AG08395 (cell line): Measurements from ENCODE around the gene SLC44A4.

Experiments
- DNase-seq: peaks from one replicate; pipeline ENCODE4 v3.0.0; 2012; ENCODE audit warnings: mixed read lengths, low spot score

SLC44A4 gene

DNA sequence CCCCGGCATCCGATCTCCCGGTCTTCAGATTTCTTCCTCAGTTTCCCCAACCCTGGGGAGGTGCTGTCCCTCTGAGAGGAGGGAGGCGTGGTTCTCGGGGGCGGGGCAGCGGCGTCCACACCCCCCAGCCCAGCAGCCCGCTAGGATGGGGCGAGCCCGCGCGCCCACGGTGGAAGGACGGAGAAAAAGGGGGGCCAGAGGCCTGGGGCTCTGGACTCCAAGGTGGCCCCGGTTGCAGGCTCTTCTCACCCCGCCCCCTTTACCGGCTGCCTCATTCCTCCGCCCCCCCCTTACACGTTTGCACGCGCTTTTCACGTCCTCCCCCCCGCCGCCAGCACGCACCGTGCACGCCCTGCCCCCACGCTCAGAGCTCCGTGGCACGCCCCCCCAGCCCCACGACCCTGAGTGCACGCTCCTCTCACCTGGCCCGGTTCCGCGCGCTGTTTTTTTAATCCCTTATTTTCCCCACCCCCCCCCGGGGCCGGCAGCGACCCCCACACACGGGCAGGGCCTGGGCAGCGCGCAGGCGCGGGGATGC is 22.7 kb upstream of the SLC44A4 start:
- peak; percentile 55 for DNase-seq

- DNase-seq: no peak
Observed at GRCh38 chr6:31900917-31901414, 22.2 kb upstream of the SLC44A4 start.

DNA sequence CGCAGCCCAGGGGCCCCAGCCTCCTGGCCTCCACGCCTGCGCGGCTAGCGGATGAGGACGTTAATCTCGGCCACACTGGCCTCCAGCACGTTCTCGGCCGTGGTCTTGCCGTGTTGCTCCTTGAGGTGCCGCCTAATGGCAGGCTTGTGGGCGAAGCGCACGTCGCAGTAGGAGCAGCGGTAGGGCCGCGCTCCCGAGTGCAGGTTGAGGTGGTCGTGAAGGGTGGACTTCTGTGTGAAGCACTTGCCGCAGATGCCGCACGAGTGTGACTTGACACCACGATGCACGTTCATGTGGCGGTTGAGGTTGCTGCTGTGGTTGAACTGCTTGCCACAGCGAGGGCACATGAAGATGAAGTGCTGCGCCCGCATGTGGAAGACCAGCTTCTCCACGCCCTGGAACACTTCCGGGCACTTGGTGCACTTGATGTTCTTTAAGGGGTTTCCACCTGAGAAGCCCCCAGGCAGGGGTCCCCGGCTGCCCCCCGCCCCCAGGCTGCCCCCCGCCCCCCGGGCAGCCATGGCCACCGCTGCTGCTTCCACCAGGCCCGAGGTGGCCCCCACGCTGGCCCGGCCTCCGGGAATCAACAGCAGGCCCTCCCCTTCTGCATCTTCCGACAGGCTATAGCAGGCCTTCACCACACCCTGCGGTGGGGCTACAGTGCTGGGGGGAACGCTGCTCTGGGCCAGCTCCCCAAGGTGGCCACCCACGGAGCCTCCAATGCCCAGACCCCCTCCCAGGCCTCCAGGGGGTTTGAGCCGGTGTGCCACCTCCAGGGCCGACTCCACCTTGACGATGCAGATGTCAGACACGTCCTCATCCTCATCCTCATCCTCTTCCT is 21.3 kb upstream of the SLC44A4 start:
- no peak for DNase-seq

- no peak for DNase-seq
Observed at GRCh38 chr6:31899215-31899614, 20.4 kb upstream of the SLC44A4 start.

GRCh38 chr6:31898383-31899011 is 19.7 kb upstream of the SLC44A4 start:
- DNase-seq: no peak

DNA sequence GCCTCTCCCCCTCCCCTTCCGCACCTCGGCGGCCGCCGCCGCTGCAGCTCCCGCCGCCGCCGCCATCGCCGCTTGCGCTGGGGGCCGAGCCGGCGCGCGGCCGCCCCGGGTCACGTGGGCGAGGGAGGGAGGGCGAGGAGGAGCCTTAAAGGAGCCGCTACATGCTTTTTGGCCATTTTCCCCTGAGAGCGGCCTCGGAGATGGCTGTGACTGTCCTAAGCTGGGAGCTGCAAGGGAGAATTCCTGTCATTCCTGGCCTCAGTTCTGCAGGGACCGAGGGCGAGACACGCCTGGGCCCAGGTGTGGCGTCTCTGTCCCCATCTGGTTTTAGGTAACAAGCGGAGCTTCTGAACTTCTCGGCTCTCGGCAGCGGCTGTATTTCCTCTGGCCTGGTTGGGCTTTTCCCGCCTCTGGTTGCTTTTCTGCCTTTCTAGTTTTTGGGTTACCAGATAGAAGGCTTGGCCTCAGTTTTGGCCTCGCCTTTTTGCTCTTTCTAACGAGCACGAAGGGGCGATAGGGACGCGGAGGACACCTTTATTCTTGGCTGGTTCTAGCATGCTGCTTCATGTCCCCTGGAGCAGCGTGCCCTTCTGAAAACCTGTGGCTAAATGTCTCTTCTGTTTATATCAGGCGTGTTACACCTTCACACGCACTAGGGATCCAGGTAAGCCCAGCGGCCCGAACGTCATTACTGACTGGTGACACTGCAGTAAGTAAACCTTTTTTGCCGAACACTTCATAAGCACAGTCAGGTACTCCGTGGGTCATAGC is 19.0 kb upstream of the SLC44A4 start, which contains the start of gene EHMT2:
TSS of gene EHMT2 (minus strand) at position 87 of the 771 bp plus-strand sequence. CDS start at position 66, 21 bp downstream.
- peak; percentile 92 for DNase-seq

DNA sequence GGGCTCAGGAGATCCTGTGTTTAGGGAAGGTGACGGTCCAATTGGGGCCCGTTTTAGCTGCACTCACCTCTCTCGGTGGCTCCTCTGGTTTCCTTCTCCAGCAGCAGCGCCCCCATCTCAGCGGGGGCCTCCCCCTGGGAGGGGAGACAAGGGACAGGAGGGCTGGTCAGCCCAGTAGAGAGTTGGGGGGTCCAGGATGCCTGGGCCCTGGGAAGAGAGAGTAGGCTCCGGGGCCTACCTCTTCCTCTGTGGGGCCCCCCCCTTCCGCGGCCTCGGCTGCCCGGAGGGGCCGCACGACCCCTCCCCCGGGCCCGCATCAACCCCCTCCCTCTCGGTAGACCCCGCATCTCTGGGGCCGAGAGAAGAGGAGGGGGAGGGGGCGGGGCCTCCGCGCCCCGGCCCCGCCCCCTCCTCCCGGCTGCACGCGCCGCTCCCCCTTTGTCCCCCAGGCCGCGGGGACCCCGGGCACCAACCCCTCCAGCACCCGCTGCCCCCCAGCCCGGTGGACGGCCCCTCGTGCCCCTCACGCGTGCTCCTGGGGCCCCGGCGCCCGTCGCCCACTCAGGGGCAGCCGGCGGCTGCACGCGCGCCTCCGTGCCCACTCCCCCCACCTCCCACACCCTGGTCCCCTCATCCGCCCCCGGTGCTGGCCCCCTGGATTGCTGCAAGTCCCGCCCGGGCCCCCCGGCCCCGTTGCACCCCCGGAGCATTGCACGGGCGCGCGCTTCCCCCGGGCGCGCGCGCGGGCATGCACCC is 18.2 kb upstream of the SLC44A4 start:
- DNase-seq: no peak

- no peak for DNase-seq
Observed at GRCh38 chr6:31896493-31896855, 17.7 kb upstream of the SLC44A4 start.

- DNase-seq: no peak
Observed at GRCh38 chr6:31892821-31893220, 14.0 kb upstream of the SLC44A4 start.

DNA sequence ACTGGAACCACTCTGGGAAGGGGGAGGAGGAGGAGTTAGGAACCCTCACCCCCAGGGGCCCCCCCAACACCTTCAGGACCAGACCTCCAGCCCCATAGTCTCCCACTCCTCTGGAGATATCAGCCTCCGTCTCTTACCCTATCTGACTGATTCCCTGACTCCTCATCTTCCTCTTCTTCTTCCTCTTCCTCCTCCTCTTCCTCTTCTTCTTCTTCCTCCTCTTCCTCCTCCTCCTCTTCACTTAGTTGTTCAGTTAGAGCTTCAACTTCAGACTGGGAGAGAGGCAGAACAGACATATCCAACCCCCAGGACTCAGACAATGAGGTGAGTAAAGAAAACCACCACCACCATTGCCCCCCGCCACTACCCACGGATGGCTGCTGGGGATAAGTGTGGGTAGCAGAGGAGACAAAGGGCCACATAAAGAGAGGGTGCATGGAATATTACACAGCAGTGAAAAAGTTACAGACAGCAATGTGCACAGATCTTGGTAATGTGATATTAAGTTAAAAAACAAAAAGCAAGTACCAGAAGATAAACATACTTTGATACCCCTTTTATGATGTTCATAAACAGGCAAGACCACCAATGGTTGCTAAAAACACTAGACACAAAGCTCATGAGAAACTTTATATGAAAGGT is 10.7 kb upstream of the SLC44A4 start:
- DNase-seq: no peak

DNA sequence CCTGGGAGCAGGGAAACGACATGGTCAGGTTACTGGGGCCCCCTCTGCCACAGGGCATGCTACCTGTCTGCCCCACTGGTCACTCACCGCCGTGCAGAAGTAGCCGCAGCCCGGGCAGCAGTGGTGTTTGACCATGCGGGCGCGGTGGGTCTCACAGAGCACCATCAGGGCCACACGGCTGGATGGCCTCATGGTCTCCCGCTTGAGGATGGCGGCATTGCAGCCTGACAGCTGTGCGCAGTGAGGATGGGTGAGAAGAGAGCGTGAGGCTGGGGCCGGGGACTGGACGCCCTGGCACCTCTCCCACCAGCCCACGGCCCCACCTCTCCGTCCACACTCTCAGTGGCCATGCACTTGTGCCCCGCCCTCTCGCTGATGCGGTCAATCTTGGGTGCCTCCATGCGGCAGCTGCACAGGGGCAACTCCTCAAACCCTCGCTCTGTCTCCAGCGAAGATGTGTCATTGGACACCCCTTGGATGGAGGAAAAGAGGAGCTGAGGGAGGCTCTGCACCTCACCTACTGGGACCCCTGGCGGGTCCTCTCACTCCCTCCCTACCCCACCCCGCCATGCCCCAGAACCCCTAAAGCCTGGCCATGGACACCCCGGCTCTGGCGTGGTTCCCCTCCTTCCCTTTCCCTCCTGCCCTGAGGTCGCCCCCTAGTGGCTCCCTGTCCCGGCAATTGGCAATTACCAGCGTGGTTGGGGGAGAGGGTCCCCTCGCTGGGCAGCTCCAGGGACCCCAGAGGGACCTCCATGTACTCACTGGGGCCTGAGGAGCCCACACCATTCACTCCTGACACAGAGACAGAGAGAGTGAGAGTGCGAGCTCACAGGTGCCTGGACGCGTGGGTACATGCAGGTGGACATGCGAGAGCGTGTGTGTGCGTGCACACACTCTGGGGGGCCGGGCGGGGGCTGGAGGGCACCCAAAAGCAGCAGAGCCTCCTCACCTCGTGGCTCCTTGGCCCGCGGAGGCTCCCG is 9.8 kb upstream of the SLC44A4 start:
- DNase-seq: peak; percentile 47

- no peak for DNase-seq
Observed at GRCh38 chr6:31887173-31888007, 8.6 kb upstream of the SLC44A4 start.

DNA sequence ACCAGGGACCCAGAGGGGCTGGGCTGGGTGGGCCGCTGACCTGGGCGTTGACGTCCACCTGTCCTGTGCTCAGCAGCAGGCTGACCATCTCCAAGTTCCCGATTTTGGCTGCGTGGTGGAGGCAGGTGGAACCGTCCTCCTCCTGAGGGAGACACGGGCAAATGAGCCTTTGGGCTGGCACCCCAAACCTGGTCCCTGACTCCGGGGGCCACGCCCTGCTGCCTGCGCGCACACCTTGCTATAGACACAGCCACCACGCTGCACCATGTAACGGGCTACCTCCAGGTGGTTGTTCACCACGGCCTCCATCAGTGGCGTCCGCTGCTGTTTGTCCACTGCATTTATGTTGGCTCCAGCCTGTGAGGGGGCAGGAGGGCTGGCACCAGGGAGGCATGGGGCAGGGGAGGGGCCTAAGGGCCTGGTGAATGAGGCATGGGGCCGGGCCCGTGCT is 7.8 kb upstream of the SLC44A4 start:
- DNase-seq: no peak

GRCh38 chr6:31884528-31885035 is 5.8 kb upstream of the SLC44A4 start:
- no peak for DNase-seq

DNA sequence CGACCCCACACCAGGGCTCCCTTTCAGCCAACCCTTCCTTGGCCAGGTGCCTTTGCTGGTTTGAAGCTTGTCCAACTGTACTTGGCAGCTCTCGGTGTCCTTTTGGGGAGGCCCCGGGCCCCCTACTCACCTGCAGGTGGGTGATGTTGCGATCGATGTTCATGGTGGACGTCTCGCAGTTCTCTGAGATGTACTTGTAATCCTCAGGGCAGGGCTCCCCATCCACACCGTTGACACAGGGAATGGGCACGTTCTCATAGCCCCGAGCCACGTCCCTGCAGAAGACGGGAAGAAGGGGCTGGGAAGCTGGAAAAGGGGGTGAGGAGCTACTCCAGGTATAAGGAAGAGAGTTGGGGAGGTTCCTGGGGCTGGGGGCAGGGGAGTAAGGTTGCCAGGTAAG is 4.9 kb upstream of the SLC44A4 start:
- no peak for DNase-seq

- peak; percentile 35 for DNase-seq
Observed at GRCh38 chr6:31882344-31882743, 3.5 kb upstream of the SLC44A4 start.

DNA sequence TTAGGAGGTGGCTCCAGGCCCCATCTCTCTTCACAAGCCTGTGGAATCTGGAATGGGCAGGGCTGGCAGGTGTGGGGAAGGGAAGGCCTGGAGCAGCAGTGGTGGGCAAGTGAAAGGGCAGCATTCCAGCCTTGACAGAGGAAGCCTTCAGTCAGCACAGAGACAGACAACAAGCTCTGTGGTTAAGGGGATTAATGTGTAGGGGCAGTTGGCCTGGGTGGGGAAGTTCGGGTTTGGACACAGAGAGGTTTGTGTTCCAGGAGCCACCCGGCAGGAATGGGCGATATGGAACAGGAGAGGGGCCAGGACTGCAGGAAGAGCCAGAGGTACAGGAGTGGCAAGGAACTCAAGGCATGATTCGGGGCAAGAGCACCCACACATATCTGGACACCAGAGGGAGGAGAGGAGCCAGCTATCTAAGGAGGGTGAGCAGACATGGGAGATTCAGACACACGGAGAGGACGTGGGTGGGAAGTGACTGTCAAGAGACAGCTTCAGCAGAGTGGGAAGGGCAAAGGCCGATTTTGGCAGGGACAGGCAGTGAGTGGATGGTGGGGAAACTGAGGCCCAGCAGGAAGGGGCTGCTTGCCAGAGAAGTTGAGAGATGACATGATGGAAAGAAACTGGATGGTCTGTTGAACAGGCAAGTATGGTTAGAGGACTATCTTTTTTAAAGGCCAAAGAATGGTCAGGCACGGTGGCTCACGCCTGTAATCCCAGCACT is 2.5 kb upstream of the SLC44A4 start:
- no peak for DNase-seq

DNA sequence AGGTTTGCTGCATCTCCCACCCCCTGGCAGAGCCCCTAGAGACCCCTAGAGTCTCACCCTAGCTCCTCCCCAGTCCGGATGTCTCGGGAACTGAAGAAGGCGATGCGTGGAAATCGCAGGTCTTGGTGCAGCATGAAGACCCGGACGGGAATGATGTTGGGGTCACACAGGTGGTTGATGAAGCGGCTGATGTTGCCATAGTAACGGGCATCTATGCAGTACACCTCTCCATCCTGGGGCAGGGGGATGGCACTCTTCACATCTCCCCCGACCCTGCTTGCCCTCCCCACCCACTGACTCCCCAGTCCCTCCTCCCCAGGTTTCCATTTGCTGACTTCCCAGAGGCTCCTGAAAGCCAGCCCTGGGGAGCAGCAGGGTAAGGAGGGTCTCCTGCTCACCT is 1.8 kb upstream of the SLC44A4 start:
- DNase-seq: no peak
